NCI-H2029 treated with DMSO at 0.1 percent for 48 hours (cell line): ENCODE results near the gene COMT.
"Not testable (repeated sequence)": the region's sequence is repeated elsewhere in the genome, so short reads cannot be mapped to it uniquely, and the experiment has no call there.

Experiments
- DNase-seq: peaks from one replicate; lab custom pipeline; 2025; lab: John Stamatoyannopoulos, UW

COMT gene

DNA sequence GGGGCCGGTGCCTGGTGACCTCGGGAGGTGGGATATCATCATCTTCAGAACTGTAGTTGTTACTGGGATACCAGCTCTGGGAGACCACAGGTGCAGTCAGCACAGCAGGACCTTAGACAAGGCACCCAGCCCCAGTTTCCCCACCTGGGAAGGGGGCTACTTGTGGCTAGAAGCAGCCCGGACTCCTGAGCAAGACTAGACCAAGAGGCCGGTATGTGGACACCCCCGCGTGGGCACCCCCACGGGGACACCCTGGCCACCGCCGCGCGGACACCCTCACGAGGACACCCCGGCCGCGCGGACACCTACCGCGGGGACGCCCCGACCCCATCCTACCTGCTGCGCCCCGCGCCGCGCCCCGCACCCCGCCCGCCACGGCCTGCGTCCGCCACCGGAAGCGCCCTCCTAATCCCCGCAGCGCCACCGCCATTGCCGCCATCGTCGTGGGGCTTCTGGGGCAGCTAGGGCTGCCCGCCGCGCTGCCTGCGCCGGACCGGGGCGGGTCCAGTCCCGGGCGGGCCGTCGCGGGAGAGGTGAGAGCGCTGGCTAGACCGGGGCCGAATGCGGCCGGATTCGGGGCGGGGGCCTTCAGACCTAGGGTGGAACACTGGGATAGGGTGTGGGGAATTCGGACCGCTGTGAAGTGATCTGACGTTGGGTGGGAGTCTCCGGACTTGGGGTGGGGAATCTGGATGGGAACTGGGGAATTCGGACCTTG lies at the start of gene COMT, which contains the start of gene TXNRD2:
Gene COMT (plus strand): TSS at position 408 of the 718 bp plus-strand sequence. CDS start 20,755 bp downstream, outside the sequence.
Gene TXNRD2 (minus strand): TSS at position 454 of the 718 bp plus-strand sequence. CDS start 15 bp downstream, at position 439.
- peak; percentile 8 for DNase-seq

- DNase-seq, result no peak
Observed at GRCh38 chr22:19892257-19892879, 49.2 kb upstream of the COMT start.

DNA sequence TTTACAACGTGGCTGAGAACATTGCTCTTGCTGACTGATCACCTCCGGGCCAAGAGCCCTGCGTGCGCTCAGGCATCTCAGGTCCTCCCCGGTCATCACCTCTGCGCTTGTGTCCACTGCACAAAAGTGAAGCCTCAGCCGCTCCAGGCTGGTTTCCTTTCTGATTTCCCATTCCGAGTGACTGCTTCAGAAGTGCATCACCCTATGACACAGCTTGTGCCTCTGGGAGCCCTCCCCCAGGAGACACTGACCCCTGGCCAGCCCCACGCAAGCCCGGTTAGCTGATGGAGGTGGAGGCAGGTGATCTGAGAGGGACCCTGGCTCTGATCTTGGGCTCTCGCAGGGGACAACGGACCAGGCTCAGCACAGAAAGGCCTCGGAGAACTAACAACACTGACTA lies 48.6 kb upstream of the COMT start:
- DNase-seq, result no peak

GRCh38 chr22:19893363-19893762 lies 48.2 kb upstream of the COMT start:
- no peak for DNase-seq

GRCh38 chr22:19895160-19895849 lies 46.3 kb upstream of the COMT start:
- no peak for DNase-seq

DNA sequence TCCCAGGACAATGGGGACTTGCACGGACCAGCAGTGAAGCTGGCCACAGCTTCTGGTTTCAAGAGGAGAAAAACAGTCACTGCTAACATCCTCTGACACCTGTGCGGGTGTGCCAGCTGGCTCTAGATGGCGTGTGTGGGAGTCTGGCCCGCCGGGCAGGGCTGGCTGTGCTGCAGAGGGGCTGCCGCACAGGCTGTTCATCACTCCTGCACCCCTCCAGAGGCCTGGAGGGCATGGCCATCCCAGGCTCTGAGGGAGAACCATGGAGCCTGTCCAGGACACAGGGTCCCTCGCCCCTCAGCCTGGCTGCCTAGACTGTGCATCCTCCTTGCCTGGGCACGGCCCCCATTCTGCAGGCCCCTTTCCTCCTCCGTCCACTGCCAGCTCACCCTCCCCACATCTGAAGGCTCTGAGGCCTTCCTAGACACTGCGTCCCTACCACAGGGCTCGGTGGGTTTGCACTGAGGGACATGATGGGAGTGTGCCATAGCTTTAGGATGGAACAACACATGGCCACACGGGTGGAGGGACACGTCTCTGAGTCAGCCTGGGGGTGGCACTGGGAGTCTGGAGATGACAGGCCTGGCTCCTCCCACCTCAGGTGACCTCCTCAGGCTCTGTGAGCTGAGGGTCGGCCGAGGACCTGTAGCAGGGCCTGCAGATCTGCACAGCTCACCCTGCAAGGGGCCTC lies 44.8 kb upstream of the COMT start:
- no peak for DNase-seq

DNA sequence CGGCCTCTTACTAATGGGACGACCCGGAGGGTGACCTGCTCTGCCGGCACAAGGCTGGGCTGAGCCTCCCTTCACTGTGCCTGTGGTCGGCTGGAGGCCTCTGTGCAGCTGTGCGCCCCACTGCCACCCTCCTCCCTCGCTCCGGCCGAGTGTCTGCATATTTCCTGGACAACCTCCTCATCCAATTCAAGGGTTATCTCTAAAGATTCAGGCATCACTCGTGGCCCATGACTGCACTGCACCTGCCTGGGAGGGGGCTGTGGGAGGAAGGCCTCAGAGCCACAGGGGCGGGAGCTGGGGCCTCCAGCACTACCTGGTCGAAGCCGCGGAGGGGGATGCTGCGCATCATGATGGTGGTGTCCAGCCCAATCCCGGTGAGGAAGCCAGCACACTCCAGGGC lies 43.8 kb upstream of the COMT start:
- no peak for DNase-seq

DNA sequence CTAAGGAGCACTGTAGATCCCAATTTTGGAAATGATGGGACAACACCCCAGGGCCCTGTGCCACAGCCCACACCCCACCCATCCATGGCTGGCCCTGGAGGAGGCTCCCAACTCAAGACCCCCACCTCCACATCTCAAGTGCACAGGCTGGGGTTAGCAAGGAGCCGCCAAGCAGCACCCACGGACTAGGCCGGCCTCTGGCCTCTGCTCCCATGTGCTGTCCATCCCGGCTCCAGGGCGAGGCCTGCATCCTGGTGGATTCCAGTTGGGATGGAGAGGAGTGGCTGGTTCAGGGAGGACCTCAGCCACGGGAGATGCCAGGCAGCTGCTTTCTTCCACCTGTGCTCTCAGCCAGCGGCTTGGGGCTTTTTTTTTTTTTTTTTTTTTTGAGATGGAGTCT lies 43.4 kb upstream of the COMT start:
- no peak for DNase-seq

- no peak for DNase-seq
Observed at GRCh38 chr22:19898831-19899567, 42.6 kb upstream of the COMT start.

GRCh38 chr22:19900707-19901436 lies 40.7 kb upstream of the COMT start:
- DNase-seq, result no peak

- no peak for DNase-seq
Observed at GRCh38 chr22:19901577-19902244, 39.9 kb upstream of the COMT start.

DNA sequence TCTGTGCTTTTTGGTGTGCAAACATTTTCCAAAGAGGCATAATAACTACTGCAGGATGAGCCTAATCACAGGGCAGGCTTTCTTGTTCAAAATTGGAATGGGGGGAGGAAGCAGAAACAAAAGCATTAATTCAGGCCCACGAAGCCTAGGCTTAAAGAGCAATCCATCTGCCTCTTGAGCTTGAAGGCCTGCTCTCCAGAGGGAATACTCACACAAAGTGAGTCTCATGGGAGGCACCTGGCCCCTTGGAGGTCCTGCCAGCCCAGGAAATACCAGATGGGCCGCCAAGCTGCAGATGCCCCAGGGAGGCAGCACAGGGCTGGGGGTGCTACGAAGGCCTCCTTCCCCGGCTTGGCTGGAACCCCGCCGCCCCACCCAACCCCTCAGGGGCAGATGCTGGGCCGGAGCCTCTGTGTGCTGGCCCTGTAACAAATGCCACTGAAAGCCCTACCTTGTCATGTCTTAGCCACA lies 39.3 kb upstream of the COMT start:
- no peak for DNase-seq

DNA sequence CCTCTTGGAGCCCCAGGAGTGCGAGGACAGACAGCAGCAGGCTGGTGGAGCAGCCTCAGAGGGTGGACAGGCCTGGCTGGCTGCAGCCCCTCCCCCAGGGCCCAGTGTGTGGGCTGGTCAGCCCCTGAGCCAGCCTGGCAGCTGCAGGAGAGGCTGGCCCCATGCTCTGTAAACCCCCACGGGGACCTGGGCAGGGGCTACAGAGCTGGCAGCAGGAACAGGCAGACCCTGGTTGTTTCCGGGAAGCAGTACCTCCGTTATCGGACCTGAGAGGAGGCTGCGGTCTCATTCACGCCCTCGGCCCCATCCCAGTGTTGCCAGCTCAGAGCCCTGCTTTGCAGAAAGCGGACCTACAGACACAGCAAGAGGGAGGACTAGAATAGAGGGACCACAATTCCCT lies 38.5 kb upstream of the COMT start:
- no peak for DNase-seq

DNA sequence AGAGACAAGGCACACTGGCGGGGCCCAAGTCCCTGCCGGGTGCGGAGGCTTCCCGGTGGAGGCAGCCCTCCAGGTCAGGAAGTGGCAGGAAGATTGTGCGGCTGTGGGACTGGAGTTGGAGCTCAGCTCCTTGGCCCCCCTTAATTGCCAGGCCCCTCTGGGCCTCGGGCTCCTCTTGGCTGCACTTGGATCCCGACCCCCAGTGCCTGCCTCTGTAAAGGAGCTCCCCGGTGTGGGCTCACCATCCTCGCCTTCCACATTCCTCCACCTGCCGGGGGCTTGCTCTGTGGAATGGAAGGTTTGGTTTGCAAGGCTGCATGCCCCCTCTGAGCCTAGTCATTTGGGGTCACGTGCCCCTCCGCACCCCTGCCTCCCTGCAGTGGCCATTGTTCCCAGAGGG lies 38.1 kb upstream of the COMT start:
- DNase-seq, result no peak

- DNase-seq, result no peak
Observed at GRCh38 chr22:19904174-19904856, 37.3 kb upstream of the COMT start.

DNA sequence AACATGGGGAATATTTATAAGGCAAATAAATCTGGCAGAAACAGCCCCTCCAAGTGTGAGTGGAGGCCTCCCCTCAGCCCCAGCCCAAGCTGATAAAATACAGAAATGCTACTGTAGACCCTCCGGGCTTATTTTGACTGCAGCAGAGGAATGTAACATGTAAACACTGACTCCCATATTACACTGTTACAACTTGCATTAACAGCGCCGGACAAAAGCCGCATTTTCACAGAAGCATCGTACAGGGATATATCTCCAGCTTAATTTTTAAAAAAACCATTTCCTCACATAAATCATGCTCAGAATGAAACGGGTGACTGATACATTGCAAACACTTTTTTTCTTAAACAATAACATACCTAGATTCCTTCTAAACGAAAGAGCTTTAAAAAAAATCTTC lies 36.6 kb upstream of the COMT start:
- no peak for DNase-seq

- DNase-seq, result no peak
Observed at GRCh38 chr22:19905347-19906276, 36.0 kb upstream of the COMT start.

DNA sequence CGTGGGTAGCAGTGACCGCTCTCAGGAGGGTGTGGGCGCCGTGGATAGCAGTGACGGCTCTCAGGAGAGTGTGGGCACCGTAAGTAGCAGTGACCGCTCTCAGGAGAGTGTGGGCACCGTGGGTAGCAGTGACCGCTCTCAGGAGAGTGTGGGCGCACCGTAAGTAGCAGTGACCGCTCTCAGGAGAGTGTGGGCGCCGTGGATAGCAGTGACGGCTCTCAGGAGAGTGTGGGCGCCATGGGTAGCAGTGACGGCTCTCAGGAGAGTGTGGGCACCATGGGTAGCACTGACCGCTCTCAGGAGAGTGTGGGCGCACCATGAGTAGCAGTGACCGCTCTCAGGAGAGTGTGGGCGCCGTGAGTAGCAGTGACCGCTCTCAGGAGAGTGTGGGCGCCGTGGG lies 34.7 kb upstream of the COMT start:
- DNase-seq, result not testable (repeated sequence)

GRCh38 chr22:19907902-19908301 lies 33.7 kb upstream of the COMT start:
- not testable (repeated sequence) for DNase-seq
